Stimulated activated CD4-positive, alpha-beta T cell treated with anti-CD3 and anti-CD28 coated beads, Interleukin-12 subunit alpha, Interleukin-12 subunit beta, amount 100 ng/mL, for 24 hours (primary cell): Measurements from ENCODE around the gene TXNDC17.
"Not testable (repeated sequence)": the region's sequence is repeated elsewhere in the genome, so short reads cannot be mapped to it uniquely, and the experiment has no call there.

Experiments
- DNase-seq, 2 experiments: peaks; one replicate each; pipeline ENCODE4 v3.0.0-alpha.2; 2020; ENCODE audit warnings: low read depth in 2 of 2

Gene TXNDC17

DNA sequence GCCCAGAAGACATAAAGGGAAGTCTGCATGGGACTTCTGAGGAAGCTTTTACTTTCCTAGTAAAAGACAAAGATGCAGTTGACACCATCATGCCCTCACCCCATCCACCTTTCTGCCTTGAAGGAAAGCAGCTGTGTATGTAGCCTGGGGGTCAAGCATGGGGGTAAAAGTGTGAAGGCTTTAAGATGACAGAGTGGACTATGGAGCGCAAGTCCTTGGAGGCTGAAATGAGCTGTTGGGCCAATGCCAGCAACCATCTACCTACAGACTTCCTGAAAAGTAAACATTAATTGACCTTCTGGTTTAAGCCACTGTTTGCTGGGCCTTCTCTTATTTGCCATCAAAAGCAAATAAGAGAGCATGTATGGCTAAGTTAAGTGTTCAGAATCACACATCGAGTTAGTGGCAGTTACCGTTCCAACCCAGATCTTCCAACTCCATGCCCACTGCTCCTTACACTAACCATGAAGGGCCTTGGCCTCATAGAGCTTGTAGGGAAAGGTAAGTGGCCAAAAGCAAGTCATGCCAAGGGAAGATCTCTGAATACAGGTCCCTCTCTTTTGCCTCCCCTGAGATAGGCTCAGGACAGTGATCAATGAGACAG lies 42.3 kb downstream of the TXNDC17 start:
- no peak for DNase-seq

DNA sequence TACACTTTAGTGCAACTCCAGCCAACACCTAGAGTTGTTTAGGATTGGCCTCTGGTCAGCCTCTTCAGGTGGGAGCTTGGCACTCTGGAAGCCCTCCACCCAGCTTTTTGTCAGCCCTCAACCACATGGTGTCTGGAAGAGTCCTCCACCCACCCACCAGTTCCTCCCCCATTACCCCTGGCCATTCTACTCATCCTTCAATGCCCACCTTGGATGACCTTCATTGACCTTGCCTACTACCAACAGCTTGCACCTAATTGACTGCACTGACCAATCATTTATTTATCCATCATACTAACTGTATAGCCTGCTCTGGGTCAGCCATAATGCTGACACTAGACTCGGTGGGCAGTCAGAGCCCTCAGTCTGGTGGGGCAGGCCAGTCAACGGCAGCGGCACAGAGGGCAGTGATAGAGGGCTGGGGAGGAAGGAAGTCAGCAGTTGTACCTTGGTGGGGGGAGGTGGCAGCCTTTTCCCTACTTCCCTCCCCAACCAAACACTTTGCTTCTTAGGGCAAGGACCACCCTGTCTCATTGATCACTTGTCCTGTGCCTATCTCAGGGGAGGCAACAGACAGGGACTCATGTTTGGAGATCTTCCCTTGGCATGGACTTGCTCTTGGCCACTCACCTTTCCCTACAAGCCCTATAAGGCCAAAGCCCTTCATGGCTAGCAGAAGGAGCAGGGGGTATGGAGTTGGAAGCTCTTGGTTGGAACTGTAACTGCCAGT lies 43.0 kb downstream of the TXNDC17 start:
- DNase-seq, result no peak

DNA sequence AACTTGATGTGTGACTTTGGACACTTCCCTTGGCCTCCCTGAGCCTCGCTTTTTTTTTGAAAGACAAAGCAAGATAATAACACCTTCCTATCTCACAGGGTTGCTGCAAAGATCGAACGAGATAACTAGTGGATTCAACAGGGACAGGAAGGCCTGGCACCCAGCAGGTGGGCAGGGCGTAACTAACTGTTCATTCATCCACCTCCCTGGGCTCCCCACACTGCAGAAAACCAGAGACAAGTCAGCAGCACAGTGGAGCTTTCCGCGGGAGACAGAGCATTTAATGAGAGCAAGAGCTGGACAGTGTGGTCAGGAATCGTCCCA lies 43.6 kb downstream of the TXNDC17 start:
- DNase-seq, result no peak

DNA sequence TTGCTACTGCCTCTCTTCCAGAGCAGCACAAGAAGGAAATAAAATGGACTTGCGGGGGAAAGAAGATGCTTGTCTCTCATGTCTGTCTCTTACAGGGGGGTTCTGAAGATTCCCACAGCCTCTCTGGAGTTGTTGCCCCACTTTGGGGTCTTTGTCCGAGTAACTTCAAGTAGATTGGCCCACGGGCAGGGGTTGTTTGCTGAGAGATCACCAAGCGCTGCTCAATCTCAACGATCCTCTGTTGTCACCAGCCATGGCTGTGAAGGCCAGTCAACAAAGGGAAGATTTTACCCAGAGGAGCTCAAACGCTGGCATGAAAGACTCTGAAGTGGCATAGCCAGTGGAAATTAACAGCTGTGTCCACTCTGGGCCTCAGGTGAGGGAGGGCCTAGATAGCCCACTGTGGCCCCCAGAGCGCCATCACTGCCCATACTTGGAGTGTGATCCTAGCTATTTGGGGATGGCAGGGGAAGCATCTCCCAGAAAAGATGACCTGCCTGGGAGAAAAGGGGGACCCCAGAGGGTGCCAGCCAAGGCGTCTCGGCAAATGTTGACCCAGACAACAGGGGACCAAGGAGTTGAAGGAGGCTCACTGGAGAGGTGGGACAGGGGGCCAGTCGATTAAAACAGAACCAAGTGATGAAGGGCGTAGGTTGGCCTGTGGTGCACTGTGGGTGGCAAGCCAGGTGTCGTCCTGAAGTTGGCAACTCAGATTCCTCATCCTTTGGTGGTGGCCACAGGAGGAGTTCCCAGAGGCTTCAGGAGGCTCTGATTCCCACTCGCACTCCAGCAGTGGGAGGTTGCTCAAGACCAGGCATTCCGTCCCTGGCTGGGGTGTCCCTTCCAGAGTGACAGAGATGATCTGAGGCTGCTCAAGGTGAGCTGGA lies 44.3 kb downstream of the TXNDC17 start:
- DNase-seq, result no peak

DNA sequence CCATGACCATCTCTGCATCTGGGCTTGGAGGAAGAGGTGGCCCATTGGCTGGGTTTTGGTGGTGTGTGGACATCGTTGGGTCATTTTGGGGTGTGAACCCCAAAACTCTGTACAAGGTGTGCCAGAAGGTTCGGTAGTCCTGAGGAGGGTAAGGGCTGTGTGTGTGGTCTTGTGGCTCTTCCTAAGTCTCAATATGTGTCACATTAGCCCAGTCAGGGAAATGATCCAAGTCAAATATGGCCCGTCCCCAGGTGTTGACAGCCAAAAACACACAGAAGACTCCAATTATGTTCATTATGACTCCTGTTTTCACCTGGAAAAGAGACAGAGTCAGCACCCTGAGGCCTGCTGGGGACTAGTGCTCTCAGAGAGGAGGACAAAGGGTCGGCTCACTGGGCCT lies 45.2 kb downstream of the TXNDC17 start:
- no peak for DNase-seq

DNA sequence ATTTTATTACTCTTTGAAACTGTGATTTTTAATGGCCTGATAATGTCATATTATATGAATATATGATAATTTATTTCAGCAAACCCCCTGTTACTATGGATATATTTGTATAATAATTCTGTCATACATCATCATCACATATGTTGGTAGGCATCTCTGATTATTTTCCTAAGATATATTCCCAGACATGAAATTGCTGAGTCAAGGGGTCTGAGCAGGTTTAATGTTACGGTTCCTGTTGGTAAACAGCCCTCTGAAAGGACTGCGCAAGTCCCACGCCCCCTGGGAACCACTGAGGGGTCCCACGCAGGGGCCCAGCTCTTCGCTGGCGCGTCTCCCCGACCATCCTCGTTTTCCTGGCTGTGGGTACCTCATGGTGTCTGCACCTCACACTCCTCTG lies 48.1 kb downstream of the TXNDC17 start:
- no peak for DNase-seq

DNA sequence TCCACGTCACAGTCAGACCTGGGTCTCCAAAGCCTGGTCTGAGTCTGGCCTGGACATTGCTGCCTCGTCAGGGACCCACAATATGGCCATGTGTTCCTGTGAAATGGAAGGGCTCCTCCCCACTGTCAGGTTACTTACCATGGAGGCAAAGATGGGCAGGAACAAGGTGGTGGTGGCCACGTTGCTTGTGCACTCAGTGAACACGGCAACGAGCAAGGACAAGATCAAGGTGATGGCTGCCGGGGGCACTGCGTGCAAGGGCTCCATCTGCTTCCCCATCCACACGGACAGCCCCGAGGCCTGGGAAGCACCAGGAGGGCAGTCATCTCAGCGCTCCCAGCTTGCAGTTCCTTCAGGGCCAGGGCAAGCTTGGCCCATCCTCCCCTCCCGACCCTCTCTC lies 49.8 kb downstream of the TXNDC17 start:
- no peak for DNase-seq

DNA sequence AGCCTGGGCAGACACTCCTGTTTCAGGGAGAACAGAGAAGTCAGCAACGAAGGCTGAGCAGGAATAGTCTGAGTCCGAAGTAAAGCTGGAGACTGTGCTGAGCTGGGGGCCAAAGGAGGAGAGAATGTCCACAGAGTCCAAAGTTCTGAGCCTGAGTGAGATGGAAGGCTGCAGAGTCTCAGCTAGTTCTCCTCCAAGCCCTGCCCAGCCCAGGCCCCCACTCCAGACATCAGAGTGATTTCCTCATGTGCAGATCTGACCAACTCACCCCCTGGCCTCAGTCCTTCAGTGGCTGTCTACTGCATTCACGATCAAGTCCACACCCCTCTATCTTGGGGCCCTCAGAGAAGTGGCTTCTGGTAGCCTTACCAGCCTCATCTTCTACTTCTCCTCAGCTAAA lies 50.7 kb downstream of the TXNDC17 start:
- no peak for DNase-seq

DNA sequence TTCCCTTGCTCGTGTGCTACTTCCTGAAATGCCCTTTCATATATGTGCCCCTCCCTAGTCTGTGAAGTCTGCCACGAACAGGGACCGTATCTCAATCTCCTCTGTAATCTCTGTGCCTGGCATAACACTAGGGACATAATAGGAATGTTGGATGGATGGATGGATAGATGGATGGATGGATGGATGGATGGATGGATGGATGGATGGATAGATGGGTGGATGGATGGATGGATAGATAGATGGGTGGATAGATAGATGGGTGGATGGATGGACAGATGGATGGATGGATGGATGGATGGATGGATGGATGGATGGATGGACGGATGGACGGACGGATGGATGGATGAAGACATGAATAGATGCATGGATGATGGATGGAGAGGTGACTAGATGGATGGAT lies 51.1 kb downstream of the TXNDC17 start:
- DNase-seq, result not testable (repeated sequence)
